OCI-LY1 (cell line): ENCODE measurements around the gene FAM53B.

Experiments
- EZH2 ChIP-seq: fragments of 200-600 bp; sonication (generic), shearing (Covaris generic); IDR thresholded peaks from 2 replicates; pipeline ENCODE4 v1.8.0; 2017; ENCODE audit warnings: borderline replicate concordance, mixed run types, mild to moderate bottlenecking, antibody characterized with exemption, low read length, moderate library complexity, mixed read lengths
- TF ChIP-seq, protein P1 (sequence below): fragments of 200-600 bp; sonication (generic), shearing (Covaris generic); IDR thresholded peaks from 2 replicates; pipeline ENCODE4 v1.5.1; 2017; ENCODE audit warnings: mild to moderate bottlenecking, antibody characterized with exemption, low read length, moderate library complexity, mixed read lengths

DNA sequence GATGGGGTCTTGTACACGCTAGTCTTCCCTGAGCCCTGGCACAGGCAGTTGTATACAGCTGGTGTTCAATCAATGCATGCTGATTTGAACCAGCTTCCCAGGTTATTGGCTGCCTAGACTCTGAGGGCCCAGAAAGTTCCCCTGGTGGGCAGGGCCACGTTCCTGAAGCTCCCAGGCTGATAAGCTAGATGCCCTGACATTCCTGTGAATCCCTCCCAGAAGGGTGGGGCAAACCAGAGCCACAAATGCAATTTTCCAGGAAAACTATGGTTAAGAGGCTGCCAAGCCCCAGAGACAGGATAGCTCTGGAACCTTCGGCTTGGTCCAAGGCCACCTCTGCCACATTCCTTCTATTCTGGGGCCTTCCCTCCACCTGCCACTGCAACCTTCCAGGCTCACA, 78.2 kb downstream of the FAM53B start:
- TF ChIP-seq, protein P1, sequence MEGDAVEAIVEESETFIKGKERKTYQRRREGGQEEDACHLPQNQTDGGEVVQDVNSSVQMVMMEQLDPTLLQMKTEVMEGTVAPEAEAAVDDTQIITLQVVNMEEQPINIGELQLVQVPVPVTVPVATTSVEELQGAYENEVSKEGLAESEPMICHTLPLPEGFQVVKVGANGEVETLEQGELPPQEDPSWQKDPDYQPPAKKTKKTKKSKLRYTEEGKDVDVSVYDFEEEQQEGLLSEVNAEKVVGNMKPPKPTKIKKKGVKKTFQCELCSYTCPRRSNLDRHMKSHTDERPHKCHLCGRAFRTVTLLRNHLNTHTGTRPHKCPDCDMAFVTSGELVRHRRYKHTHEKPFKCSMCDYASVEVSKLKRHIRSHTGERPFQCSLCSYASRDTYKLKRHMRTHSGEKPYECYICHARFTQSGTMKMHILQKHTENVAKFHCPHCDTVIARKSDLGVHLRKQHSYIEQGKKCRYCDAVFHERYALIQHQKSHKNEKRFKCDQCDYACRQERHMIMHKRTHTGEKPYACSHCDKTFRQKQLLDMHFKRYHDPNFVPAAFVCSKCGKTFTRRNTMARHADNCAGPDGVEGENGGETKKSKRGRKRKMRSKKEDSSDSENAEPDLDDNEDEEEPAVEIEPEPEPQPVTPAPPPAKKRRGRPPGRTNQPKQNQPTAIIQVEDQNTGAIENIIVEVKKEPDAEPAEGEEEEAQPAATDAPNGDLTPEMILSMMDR = no peak
- TF ChIP-seq EZH2 = no peak
